SK-N-SH (cell line): ENCODE data around the gene PCNT. TPM values are rescaled to one million over a fixed set of nuclear protein-coding genes. Genes with fewer than 3 reads are reported as not detected.

ENCODE experiments used
- CTCF ChIA-PET: fragments of 300-600, 350-600 bp; formaldehyde crosslinking; extraction: SDS; loops from one replicate; lab custom pipeline; 2021; lab: Yijun Ruan, JAX
- POLR2A ChIA-PET: fragments of 350-600 bp; sonication (Branson Sonifier 250); formaldehyde crosslinking; extraction: SDS; loops from one replicate; lab custom pipeline; 2020; ENCODE audit warnings: antibody characterized with exemption, inconsistent platforms; lab: Yijun Ruan, JAX
- DNase-seq: peaks from one replicate; pipeline ENCODE4 v3.0.0; 2012
- H2AFZ ChIP-seq: fragments of 200-600 bp; sonication (generic); 2 replicates; pipeline ENCODE4 v1.8.1; 2016; ENCODE audit warnings: antibody characterized with exemption, mild to moderate bottlenecking, low read depth
- H3F3A ChIP-seq: fragments of 200-600 bp; sonication (generic); replicated peaks from 2 replicates; pipeline ENCODE3; 2016; ENCODE audit warnings: antibody characterized with exemption, mild to moderate bottlenecking; ENCODE audit not compliant: insufficient read depth
- H3K27ac ChIP-seq, 2 experiments: fragments of 200-500 bp in 1 of 2; fragments of 200-600 bp in 1 of 2; sonication (Bioruptor generic) in 1 of 2; sonication (generic), shearing (Covaris generic) in 1 of 2; 2 replicates each; pipeline versions ENCODE4 v1.5.1 to v1.6.1; 2014 to 2016; ENCODE audit warnings: low read depth in 2 of 2, inconsistent platforms in 1 of 2, low read length in 1 of 2, mild to moderate bottlenecking in 1 of 2, mixed read lengths in 1 of 2
- H3K27me3 ChIP-seq: fragments of 200-600 bp; sonication (generic), shearing (Covaris generic); 2 replicates; pipeline ENCODE4 v1.6.1; 2016; ENCODE audit warnings: mixed run types; ENCODE audit not compliant: insufficient read depth
- H3K36me3 ChIP-seq, 2 experiments: fragments of 200-500 bp in 1 of 2; fragments of 200-600 bp in 1 of 2; sonication (Bioruptor generic) in 1 of 2; sonication (generic) in 1 of 2; replicated peaks in 1 of 2; 2 replicates each; pipeline versions ENCODE3 to v1.5.1; 2014 to 2016; ENCODE audit warnings: low read length in 1 of 2, mild to moderate bottlenecking in 1 of 2; ENCODE audit not compliant: insufficient read depth in 2 of 2, control insufficient read depth in 1 of 2
- H3K4me1 ChIP-seq, 2 experiments: fragments of 200-500 bp in 1 of 2; fragments of 200-600 bp in 1 of 2; sonication (Bioruptor generic) in 1 of 2; sonication (generic), shearing (Covaris generic) in 1 of 2; 2 replicates each; pipeline versions ENCODE4 v1.5.1 to v1.6.1; 2014 to 2016; ENCODE audit warnings: low read depth in 1 of 2, low read length in 1 of 2, mixed run types in 1 of 2; ENCODE audit not compliant: insufficient read depth in 2 of 2, control insufficient read depth in 1 of 2
- H3K4me2 ChIP-seq: fragments of 200-600 bp; sonication (generic), shearing (Covaris generic); 2 replicates; pipeline ENCODE4 v1.6.1; 2017; ENCODE audit warnings: mixed run types
- H3K4me3 ChIP-seq, 2 experiments: fragments of 200-500 bp in 1 of 2; fragments of 200-600 bp in 1 of 2; sonication (Bioruptor generic) in 1 of 2; sonication (generic), shearing (Covaris generic) in 1 of 2; 2 replicates each; pipeline versions ENCODE4 v1.5.1 to v1.8.1; 2014 to 2016; ENCODE audit warnings: low read depth in 2 of 2, inconsistent platforms in 1 of 2, low read length in 1 of 2, mild to moderate bottlenecking in 1 of 2, mixed read lengths in 1 of 2, moderate library complexity in 1 of 2
- H3K79me2 ChIP-seq: fragments of 200-600 bp; sonication (generic); 2 replicates; pipeline ENCODE4 v1.8.1; 2017; ENCODE audit warnings: mild to moderate bottlenecking; ENCODE audit not compliant: insufficient read depth
- H3K9ac ChIP-seq: fragments of 200-600 bp; sonication (generic); 2 replicates; pipeline ENCODE4 v1.6.1; 2017; ENCODE audit warnings: mixed run types
- H3K9me2 ChIP-seq: fragments of 200-600 bp; sonication (generic); 2 replicates; pipeline ENCODE4 v1.6.1; 2017; ENCODE audit warnings: mixed run types
- H3K9me3 ChIP-seq: fragments of 200-600 bp; sonication (generic); 2 replicates; pipeline ENCODE4 v1.6.1; 2017; ENCODE audit warnings: mixed run types, mild to moderate bottlenecking, moderate library complexity
- H4K20me1 ChIP-seq: fragments of 200-600 bp; sonication (generic); 2 replicates; pipeline ENCODE4 v1.6.1; 2017; ENCODE audit warnings: mild to moderate bottlenecking, mixed run types; ENCODE audit not compliant: insufficient read depth
- CHD2 ChIP-seq: fragments of 150-350 bp; IDR thresholded peaks from 2 replicates; pipeline ENCODE4 v1.6.1; 2018; ENCODE audit warnings: low read length; ENCODE audit not compliant: partially characterized antibody
- EP300 ChIP-seq, 2 experiments: IDR thresholded peaks; 2 replicates each; pipeline versions ENCODE4 v1.4.0 to v1.6.1; 2012; ENCODE audit warnings: borderline replicate concordance in 1 of 2, low read depth in 1 of 2, low read length in 1 of 2
- EZH2phosphoT487 ChIP-seq: fragments of 200-600 bp; sonication (generic); IDR thresholded peaks from 2 replicates; pipeline ENCODE4 v1.6.1; 2017; ENCODE audit warnings: low read depth, mixed run types, mild to moderate bottlenecking, antibody characterized with exemption, moderate library complexity, borderline replicate concordance
- FOSL2 ChIP-seq: IDR thresholded peaks from 2 replicates; pipeline ENCODE4 v1.4.0; 2012; ENCODE audit warnings: low read depth, mild to moderate bottlenecking, moderate library complexity, borderline replicate concordance
- GABPA ChIP-seq: IDR thresholded peaks from 2 replicates; pipeline ENCODE4 v1.4.0; 2012; ENCODE audit warnings: low read depth, mild to moderate bottlenecking
- GATA2 ChIP-seq: sonication (generic); formaldehyde crosslinking; IDR thresholded peaks from 2 replicates; pipeline ENCODE4 v1.5.0; 2020; ENCODE audit warnings: mild to moderate bottlenecking, missing genetic modification reagents
- MAX ChIP-seq: IDR thresholded peaks from 2 replicates; pipeline ENCODE4 v1.4.0; 2012; ENCODE audit warnings: low read depth
- MXI1 ChIP-seq: IDR thresholded peaks from 2 replicates; pipeline ENCODE4 v1.6.1; 2012; ENCODE audit warnings: mild to moderate bottlenecking, low read depth, low read length, improper control_type of control experiment
- NFIC ChIP-seq: IDR thresholded peaks from 2 replicates; pipeline ENCODE4 v1.4.0; 2012; ENCODE audit warnings: borderline replicate concordance
- PBX3 ChIP-seq: IDR thresholded peaks from 2 replicates; pipeline ENCODE4; 2012
- POLR2AphosphoS5 ChIP-seq: IDR thresholded peaks from 2 replicates; pipeline ENCODE4 v1.6.1; 2012; ENCODE audit warnings: low read depth, low read length
- RAD21 ChIP-seq: IDR thresholded peaks from 2 replicates; pipeline ENCODE4 v1.6.1; 2012; ENCODE audit warnings: mild to moderate bottlenecking, low read length
- RCOR1 ChIP-seq: fragments of 150-350 bp; IDR thresholded peaks from 2 replicates; pipeline ENCODE4 v1.6.1; 2017; ENCODE audit warnings: antibody characterized with exemption, low read length
- REST ChIP-seq: IDR thresholded peaks from 2 replicates; pipeline ENCODE4 v1.6.1; 2012; ENCODE audit warnings: mild to moderate bottlenecking, low read depth, low read length, moderate library complexity
- RFX5 ChIP-seq: IDR thresholded peaks from 2 replicates; pipeline ENCODE4 v1.6.1; 2012; ENCODE audit warnings: mild to moderate bottlenecking, improper control_type of control experiment, low read length
- RXRA ChIP-seq: IDR thresholded peaks from 2 replicates; pipeline ENCODE4 v1.4.0; 2012; ENCODE audit warnings: low read depth, mild to moderate bottlenecking, borderline replicate concordance
- TAF1 ChIP-seq: IDR thresholded peaks from 2 replicates; pipeline ENCODE4 v1.6.1; 2012; ENCODE audit warnings: low read depth, mild to moderate bottlenecking, low read length, moderate library complexity, borderline replicate concordance
- TCF12 ChIP-seq: IDR thresholded peaks from 2 replicates; pipeline ENCODE4 v1.4.0; 2012
- ZBTB33 ChIP-seq: IDR thresholded peaks from 2 replicates; pipeline ENCODE4 v1.4.0; 2012; ENCODE audit warnings: low read depth, borderline replicate concordance
- WGBS: methylation state at CpG from one replicate; pipeline ENCODE4 v1.1.6; 2017; ENCODE audit warnings: low lambda C conversion rate; 5-methylcytosine and 5-hydroxymethylcytosine counted together
- polyA plus RNA-seq, 3 experiments: library from polyadenylated mRNA; depleted of rRNA; stranded (reverse); fragments of >200 nt; gene quantifications; 2 replicates each; pipeline ENCODE4 v1.2.3, GENCODE V29; 2012

Gene PCNT
- polyA plus RNA-seq, 1 of the 3 experiments (the other 2 are of a cell fraction): 15.7 TPM

GRCh38 chr21:46351476-46352163, 27.7 kb downstream of the PCNT start (continued):
- TF ChIP-seq REST: no peak
- TF ChIP-seq RAD21: no peak
- no peak for TF ChIP-seq POLR2AphosphoS5
- no peak for TF ChIP-seq GATA2 (CRISPR knock-in tag)

GRCh38 chr21:46352164-46352515, 28.2 kb downstream of the PCNT start:
- H3K27ac ChIP-seq: no peak overlapping the region
- H2AFZ ChIP-seq: no peak overlapping the region
- no peak overlapping the region for H3K4me2 ChIP-seq
- H3K9me3 ChIP-seq: no peaks in the 10 kb centered on the region
- H3K4me1 ChIP-seq: peaks cover 0 to 6% of the 10 kb centered on the region in 2 experiments; a peak in 1 of 4 replicates
- H3K9me2 ChIP-seq: no peaks in the 10 kb centered on the region
- no peak overlapping the region for H3K9ac ChIP-seq
- ChIA-PET POLR2A (no interaction called here), CTCF (no interaction called here)
- H3K4me3 ChIP-seq: no peak overlapping the region
- DNase-seq: no peak
- no peaks in the 10 kb centered on the region for H3K79me2 ChIP-seq
- H4K20me1 ChIP-seq: no peaks in the 10 kb centered on the region
- no peaks in the 10 kb centered on the region for H3K27me3 ChIP-seq
- 56% methylated on average over 1 of the region's 11 CpGs for WGBS
- H3K36me3 ChIP-seq: peaks cover 24 to 79% of the 10 kb centered on the region in 2 experiments
- H3F3A ChIP-seq: no peaks in the 10 kb centered on the region
- TF ChIP-seq RFX5 (no peak), EP300 (IDR thresholded peaks at IDR 0.05; ENCODE audit: borderline replicate concordance in 1 of 2, low read depth in 1 of 2, low read length in 1 of 2) (no peak), REST (no peak), NFIC (no peak), EZH2phosphoT487 (no peak), ZBTB33 (no peak), TAF1 (no peak), RXRA (no peak), GATA2 (CRISPR knock-in tag) (no peak), PBX3 (no peak), RCOR1 (no peak), CHD2 (no peak), TCF12 (no peak), MAX (no peak), GABPA (no peak), FOSL2 (no peak), MXI1 (no peak)
